ENCODE measurements around the gene COL1A1. TPM values are rescaled to one million over a fixed set of nuclear protein-coding genes. Genes with fewer than 3 reads are reported as not detected.

Gene COL1A1
- total RNA-seq, 1 donor from 2014 or later, result 1.1 TPM

DNA sequence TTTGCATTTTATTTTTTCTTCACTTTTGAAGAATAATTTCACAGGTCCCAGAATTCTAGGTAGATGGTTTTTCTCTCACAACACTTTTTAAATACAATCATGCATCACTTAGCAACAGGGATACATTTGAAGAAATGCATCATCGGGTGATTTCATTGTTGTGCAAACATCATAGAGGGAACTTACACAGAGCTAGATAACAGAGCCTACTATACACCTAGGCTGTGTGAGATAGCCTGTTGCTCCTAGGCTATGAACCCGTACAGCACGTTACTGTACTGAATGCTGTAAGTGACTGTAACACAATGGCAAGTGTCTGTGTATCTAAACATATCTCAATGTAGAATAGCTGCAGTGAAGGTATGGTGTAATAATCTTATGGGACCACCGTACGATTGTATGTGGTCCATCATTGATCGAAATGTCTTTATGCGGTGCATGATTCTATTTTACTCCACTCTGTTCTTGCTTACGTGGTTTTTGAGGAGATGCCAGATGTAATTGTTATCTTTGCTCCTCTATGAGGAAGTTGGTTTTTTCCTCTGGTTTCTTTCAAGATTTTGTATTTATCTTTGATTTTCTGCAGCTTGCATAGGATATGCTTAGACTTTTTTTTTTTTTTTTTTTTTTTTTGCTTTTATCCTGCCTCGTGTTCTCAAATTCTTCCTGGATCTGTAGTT lies 37.3 kb upstream of the COL1A1 start:
- Histone ChIP-seq H3K4me2 (no peak overlapping the region), H3K9ac (no peak overlapping the region), H3K27me3 (no peaks in the 10 kb centered on the region), H3F3A (ENCODE audit: low read depth) (no peaks in the 10 kb centered on the region), H3K9me3 (ENCODE audit: low read depth) (no peaks in the 10 kb centered on the region), H2AFZ (replicated peaks) (no peak overlapping the region), H3K79me2 (ENCODE audit: low read depth) (no peaks in the 10 kb centered on the region), H3K4me1 (no peaks in the 10 kb centered on the region), H4K20me1 (ENCODE audit: low read depth) (no peaks in the 10 kb centered on the region), H3K36me3 (no peaks in the 10 kb centered on the region), H3K4me3 (no peak overlapping the region), H3K27ac (no peak overlapping the region)
- no peaks in the 10 kb centered on the region for H3K27me3 Mint-ChIP-seq (ENCODE audit: insufficient read depth, low read depth)
- peaks cover 19% of the 10 kb centered on the region for H3K9me3 Mint-ChIP-seq
- no peak overlapping the region for H3K4me3 Mint-ChIP-seq
- no peaks in the 10 kb centered on the region for H3K4me1 Mint-ChIP-seq
- H3K36me3 Mint-ChIP-seq, result no peaks in the 10 kb centered on the region
- TF ChIP-seq EZH2phosphoT487 (IDR thresholded peaks at IDR 0.05) (no peak), EZH2 (IDR thresholded peaks at IDR 0.05) (no peak)
- TF ChIP-seq, protein P1, sequence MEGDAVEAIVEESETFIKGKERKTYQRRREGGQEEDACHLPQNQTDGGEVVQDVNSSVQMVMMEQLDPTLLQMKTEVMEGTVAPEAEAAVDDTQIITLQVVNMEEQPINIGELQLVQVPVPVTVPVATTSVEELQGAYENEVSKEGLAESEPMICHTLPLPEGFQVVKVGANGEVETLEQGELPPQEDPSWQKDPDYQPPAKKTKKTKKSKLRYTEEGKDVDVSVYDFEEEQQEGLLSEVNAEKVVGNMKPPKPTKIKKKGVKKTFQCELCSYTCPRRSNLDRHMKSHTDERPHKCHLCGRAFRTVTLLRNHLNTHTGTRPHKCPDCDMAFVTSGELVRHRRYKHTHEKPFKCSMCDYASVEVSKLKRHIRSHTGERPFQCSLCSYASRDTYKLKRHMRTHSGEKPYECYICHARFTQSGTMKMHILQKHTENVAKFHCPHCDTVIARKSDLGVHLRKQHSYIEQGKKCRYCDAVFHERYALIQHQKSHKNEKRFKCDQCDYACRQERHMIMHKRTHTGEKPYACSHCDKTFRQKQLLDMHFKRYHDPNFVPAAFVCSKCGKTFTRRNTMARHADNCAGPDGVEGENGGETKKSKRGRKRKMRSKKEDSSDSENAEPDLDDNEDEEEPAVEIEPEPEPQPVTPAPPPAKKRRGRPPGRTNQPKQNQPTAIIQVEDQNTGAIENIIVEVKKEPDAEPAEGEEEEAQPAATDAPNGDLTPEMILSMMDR (IDR thresholded peaks at IDR 0.05), result no peak
- no peak for DNase-seq (ENCODE audit: low spot score)
- H3K27ac Mint-ChIP-seq, result no peak overlapping the region

DNA sequence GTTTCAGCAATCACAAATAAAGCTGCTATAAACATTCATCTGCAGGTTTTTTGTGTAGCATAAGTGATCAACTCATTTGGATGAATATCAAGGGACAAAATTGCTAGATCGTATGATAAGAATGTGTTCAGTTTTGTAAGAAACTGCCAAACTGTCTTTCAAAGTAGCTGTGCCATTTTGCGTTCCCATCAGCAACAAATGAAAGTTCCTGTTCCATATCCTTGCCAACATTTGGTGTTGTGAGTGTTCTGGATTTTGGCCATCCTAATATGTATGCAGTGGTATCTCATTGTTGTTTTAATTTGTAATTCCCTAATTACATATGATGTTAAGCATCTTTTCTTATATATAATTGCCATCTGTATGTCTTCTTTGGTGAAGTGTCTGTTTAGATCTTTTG lies 36.5 kb upstream of the COL1A1 start:
- Mint-ChIP-seq H3K4me3 (no peak overlapping the region), H3K27ac (no peak overlapping the region), H3K9me3 (peaks cover 24% of the 10 kb centered on the region), H3K27me3 (ENCODE audit: insufficient read depth, low read depth) (no peaks in the 10 kb centered on the region), H3K36me3 (no peaks in the 10 kb centered on the region), H3K4me1 (no peaks in the 10 kb centered on the region)
- no peaks in the 10 kb centered on the region for H3F3A ChIP-seq (ENCODE audit: low read depth)
- no peak for TF ChIP-seq EZH2 (IDR thresholded peaks at IDR 0.05)
- no peak for TF ChIP-seq EZH2phosphoT487 (IDR thresholded peaks at IDR 0.05)
- TF ChIP-seq, protein P1 (IDR thresholded peaks at IDR 0.05), result no peak
- no peak for DNase-seq (ENCODE audit: low spot score)
- no peaks in the 10 kb centered on the region for H3K36me3 ChIP-seq
- no peaks in the 10 kb centered on the region for H3K27me3 ChIP-seq
- no peak overlapping the region for H3K4me2 ChIP-seq
- H4K20me1 ChIP-seq (ENCODE audit: low read depth), result no peaks in the 10 kb centered on the region
- no peak overlapping the region for H3K4me3 ChIP-seq
- H3K9ac ChIP-seq, result no peak overlapping the region
- H3K27ac ChIP-seq, result no peak overlapping the region
- no peak overlapping the region for H2AFZ ChIP-seq (replicated peaks)
- no peaks in the 10 kb centered on the region for H3K4me1 ChIP-seq
- H3K9me3 ChIP-seq (ENCODE audit: low read depth), result no peaks in the 10 kb centered on the region
- no peaks in the 10 kb centered on the region for H3K79me2 ChIP-seq (ENCODE audit: low read depth)

DNA sequence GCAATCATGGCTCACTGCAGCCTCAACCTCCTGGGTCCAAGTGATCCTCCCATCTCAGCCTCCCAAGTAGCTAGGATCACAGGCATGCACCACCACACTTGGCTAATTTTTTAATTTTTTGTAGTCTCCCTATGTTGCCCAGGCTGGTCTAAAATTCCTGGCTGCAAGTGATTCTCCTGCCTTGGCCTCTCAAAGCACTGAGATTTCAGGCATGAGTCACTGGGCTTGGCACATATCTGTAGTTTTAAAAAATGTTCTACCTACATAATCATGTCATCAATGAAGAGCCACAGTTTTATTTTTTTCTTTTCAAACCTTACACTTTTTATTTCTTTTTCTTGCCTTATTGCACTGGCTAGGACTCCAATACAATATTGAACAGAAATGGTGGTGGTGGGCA lies 33.1 kb upstream of the COL1A1 start:
- no peaks in the 10 kb centered on the region for H3K27me3 ChIP-seq
- no peak overlapping the region for H3K27ac Mint-ChIP-seq
- DNase-seq (ENCODE audit: low spot score), result no peak
- H3K79me2 ChIP-seq (ENCODE audit: low read depth), result no peaks in the 10 kb centered on the region
- peaks cover 18% of the 10 kb centered on the region for H3K9me3 Mint-ChIP-seq
- no peak overlapping the region for H3K4me3 Mint-ChIP-seq
- H3K4me1 ChIP-seq, result no peaks in the 10 kb centered on the region
- no peaks in the 10 kb centered on the region for H3K36me3 ChIP-seq
- no peak for TF ChIP-seq EZH2phosphoT487 (IDR thresholded peaks at IDR 0.05)
- TF ChIP-seq, protein P1 (IDR thresholded peaks at IDR 0.05), result no peak
- TF ChIP-seq EZH2 (IDR thresholded peaks at IDR 0.05), result no peak
- no peaks in the 10 kb centered on the region for H4K20me1 ChIP-seq (ENCODE audit: low read depth)
- no peaks in the 10 kb centered on the region for H3K27me3 Mint-ChIP-seq (ENCODE audit: insufficient read depth, low read depth)
- no peak overlapping the region for H3K9ac ChIP-seq
- H3K36me3 Mint-ChIP-seq, result no peaks in the 10 kb centered on the region
- H3K27ac ChIP-seq, result no peak overlapping the region
- no peak overlapping the region for H2AFZ ChIP-seq (replicated peaks)
- H3K4me3 ChIP-seq, result no peak overlapping the region
- H3K4me2 ChIP-seq, result no peak overlapping the region
- no peaks in the 10 kb centered on the region for H3F3A ChIP-seq (ENCODE audit: low read depth)
- H3K9me3 ChIP-seq (ENCODE audit: low read depth), result no peaks in the 10 kb centered on the region
- H3K4me1 Mint-ChIP-seq, result no peaks in the 10 kb centered on the region

Data from neural progenitor cell (in vitro differentiated cells).